NT2/D1 (cell line): ENCODE data around the gene AKT2.

Experiments
- DNase-seq: peaks from one replicate; pipeline ENCODE4 v3.0.0-alpha.2; 2011; ENCODE audit warnings: low read depth, low spot score
- H3K27me3 ChIP-seq: 2 replicates; pipeline ENCODE4 v1.6.0; 2011; ENCODE audit warnings: mild to moderate bottlenecking; ENCODE audit not compliant: insufficient read length, insufficient read depth
- H3K36me3 ChIP-seq: 2 replicates; pipeline ENCODE4 v1.6.1; 2011; ENCODE audit warnings: mild to moderate bottlenecking, low read length, mixed read lengths; ENCODE audit not compliant: insufficient read depth, insufficient read length
- H3K4me1 ChIP-seq: 2 replicates; pipeline ENCODE4 v1.5.1; 2011; ENCODE audit not compliant: insufficient read depth, insufficient read length
- H3K4me3 ChIP-seq: 2 replicates; pipeline ENCODE4 v1.5.1; 2011; ENCODE audit warnings: low read depth; ENCODE audit not compliant: insufficient read length
- H3K9ac ChIP-seq: 2 replicates; pipeline ENCODE4 v1.6.0; 2011; ENCODE audit warnings: low read depth; ENCODE audit not compliant: insufficient read length
- H3K9me3 ChIP-seq: 2 replicates; pipeline ENCODE4 v1.5.1; 2011; ENCODE audit warnings: mild to moderate bottlenecking, low read length; ENCODE audit not compliant: insufficient read depth
- SUZ12 ChIP-seq: IDR thresholded peaks from 2 replicates; pipeline ENCODE4 v1.6.1; 2011; ENCODE audit not compliant: insufficient read length, insufficient read depth; ENCODE audit errors: extremely low read depth
- YY1 ChIP-seq: IDR thresholded peaks from 2 replicates; pipeline ENCODE4 v1.6.1; 2011; ENCODE audit not compliant: insufficient read length, insufficient read depth
- ZNF274 ChIP-seq: IDR thresholded peaks from 2 replicates; pipeline ENCODE4 v1.6.1; 2011; ENCODE audit warnings: mild to moderate bottlenecking, low read depth, low read length

Gene AKT2

GRCh38 chr19:40312533-40312932 is 27.4 kb upstream of the AKT2 start:
- no peak overlapping the region for H3K4me3 ChIP-seq
- no peak overlapping the region for H3K9ac ChIP-seq
- H3K4me1 ChIP-seq, result no peaks in the 10 kb centered on the region
- H3K36me3 ChIP-seq, result peaks cover 6% of the 10 kb centered on the region
- TF ChIP-seq YY1, result no peak
- TF ChIP-seq ZNF274, result no peak
- TF ChIP-seq SUZ12, result no peak
- H3K27me3 ChIP-seq, result no peaks in the 10 kb centered on the region
- DNase-seq, result no peak
- H3K9me3 ChIP-seq, result no peaks in the 10 kb centered on the region

GRCh38 chr19:40309666-40310065 is 24.5 kb upstream of the AKT2 start:
- Histone ChIP-seq H3K9ac (no peak overlapping the region), H3K27me3 (no peaks in the 10 kb centered on the region), H3K36me3 (no peaks in the 10 kb centered on the region), H3K4me1 (no peaks in the 10 kb centered on the region), H3K4me3 (no peak overlapping the region), H3K9me3 (no peaks in the 10 kb centered on the region)
- TF ChIP-seq SUZ12 (no peak), YY1 (no peak), ZNF274 (no peak)
- DNase-seq, result no peak

- Histone ChIP-seq H3K4me1 (no peaks in the 10 kb centered on the region), H3K4me3 (no peak overlapping the region), H3K27me3 (no peaks in the 10 kb centered on the region), H3K9me3 (no peaks in the 10 kb centered on the region), H3K9ac (no peak overlapping the region), H3K36me3 (no peaks in the 10 kb centered on the region)
- no peak for TF ChIP-seq ZNF274
- TF ChIP-seq YY1, result no peak
- TF ChIP-seq SUZ12, result no peak
- DNase-seq, result peak; percentile 62
These were observed 20.3 kb upstream of the AKT2 start for GRCh38 chr19:40305403-40305802.

GRCh38 chr19:40304306-40304705 is 19.2 kb upstream of the AKT2 start:
- DNase-seq, result no peak
- no peaks in the 10 kb centered on the region for H3K36me3 ChIP-seq
- no peaks in the 10 kb centered on the region for H3K4me1 ChIP-seq
- H3K4me3 ChIP-seq, result no peak overlapping the region
- TF ChIP-seq SUZ12 (no peak), YY1 (no peak), ZNF274 (no peak)
- H3K9me3 ChIP-seq, result no peaks in the 10 kb centered on the region
- H3K9ac ChIP-seq, result no peak overlapping the region
- H3K27me3 ChIP-seq, result no peaks in the 10 kb centered on the region

- Histone ChIP-seq H3K9me3 (no peaks in the 10 kb centered on the region), H3K9ac (no peak overlapping the region), H3K4me3 (no peak overlapping the region), H3K4me1 (no peaks in the 10 kb centered on the region), H3K27me3 (no peaks in the 10 kb centered on the region), H3K36me3 (no peaks in the 10 kb centered on the region)
- TF ChIP-seq YY1 (no peak), ZNF274 (no peak), SUZ12 (no peak)
- DNase-seq, result no peak
These were observed 18.6 kb upstream of the AKT2 start for GRCh38 chr19:40303765-40304164.

- Histone ChIP-seq H3K9ac (no peak overlapping the region), H3K27me3 (no peaks in the 10 kb centered on the region), H3K9me3 (no peaks in the 10 kb centered on the region), H3K4me3 (no peak overlapping the region), H3K36me3 (no peaks in the 10 kb centered on the region), H3K4me1 (no peaks in the 10 kb centered on the region)
- no peak for DNase-seq
- TF ChIP-seq YY1 (no peak), SUZ12 (no peak), ZNF274 (no peak)
These were observed 17.3 kb upstream of the AKT2 start for GRCh38 chr19:40302224-40303011.

- no peak for DNase-seq
- TF ChIP-seq YY1 (no peak), SUZ12 (no peak), ZNF274 (no peak)
- H3K9me3 ChIP-seq, result no peaks in the 10 kb centered on the region
- no peaks in the 10 kb centered on the region for H3K4me1 ChIP-seq
- H3K4me3 ChIP-seq, result no peak overlapping the region
- no peaks in the 10 kb centered on the region for H3K27me3 ChIP-seq
- H3K9ac ChIP-seq, result no peak overlapping the region
- no peaks in the 10 kb centered on the region for H3K36me3 ChIP-seq
These were observed 15.5 kb upstream of the AKT2 start for GRCh38 chr19:40300668-40301067.

- Histone ChIP-seq H3K27me3 (no peaks in the 10 kb centered on the region), H3K4me1 (no peaks in the 10 kb centered on the region), H3K9ac (no peak overlapping the region), H3K36me3 (no peaks in the 10 kb centered on the region), H3K4me3 (no peak overlapping the region), H3K9me3 (no peaks in the 10 kb centered on the region)
- TF ChIP-seq SUZ12, result no peak
- no peak for TF ChIP-seq YY1
- TF ChIP-seq ZNF274, result no peak
- DNase-seq, result no peak
These were observed 12.9 kb upstream of the AKT2 start for GRCh38 chr19:40298026-40298425.
